GM21390 (cell line): ENCODE measurements around the gene KLF6.

Experiments
- ATAC-seq: cut with Tn5 transposase; IDR thresholded peaks from one replicate; pipeline ENCODE4 v1.9.1; 2021; ENCODE audit not compliant: unreplicated experiment

Gene KLF6

DNA sequence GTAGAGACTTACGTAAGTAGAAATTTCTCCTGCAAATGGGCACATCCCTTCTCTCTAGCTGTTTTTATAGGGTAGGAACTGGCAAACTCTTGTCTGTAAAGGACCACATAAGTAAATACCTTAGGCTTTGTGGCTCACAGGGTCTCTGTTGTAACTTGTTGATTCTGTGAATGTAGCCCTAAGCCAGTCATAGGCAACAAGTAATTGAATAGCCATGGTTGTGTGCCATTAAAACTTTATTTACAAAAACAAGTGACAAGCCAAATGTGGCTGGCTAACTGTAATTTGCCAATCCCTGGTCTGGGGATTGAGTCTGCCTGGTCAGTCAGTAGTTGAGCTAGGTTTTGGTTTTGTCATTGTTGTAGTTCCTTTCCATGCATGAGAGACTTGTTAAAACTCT, 5.3 kb upstream of the KLF6 start:
- ATAC-seq = no peak

GRCh38 chr10:3789621-3790020, 4.6 kb upstream of the KLF6 start:
- ATAC-seq = no peak

GRCh38 chr10:3787816-3788215, 2.8 kb upstream of the KLF6 start:
- no peak for ATAC-seq

- no peak for ATAC-seq
These were observed 2.0 kb upstream of the KLF6 start for GRCh38 chr10:3787016-3787400.

- ATAC-seq = no peak
These were observed 1.4 kb upstream of the KLF6 start for GRCh38 chr10:3786295-3787015.

DNA sequence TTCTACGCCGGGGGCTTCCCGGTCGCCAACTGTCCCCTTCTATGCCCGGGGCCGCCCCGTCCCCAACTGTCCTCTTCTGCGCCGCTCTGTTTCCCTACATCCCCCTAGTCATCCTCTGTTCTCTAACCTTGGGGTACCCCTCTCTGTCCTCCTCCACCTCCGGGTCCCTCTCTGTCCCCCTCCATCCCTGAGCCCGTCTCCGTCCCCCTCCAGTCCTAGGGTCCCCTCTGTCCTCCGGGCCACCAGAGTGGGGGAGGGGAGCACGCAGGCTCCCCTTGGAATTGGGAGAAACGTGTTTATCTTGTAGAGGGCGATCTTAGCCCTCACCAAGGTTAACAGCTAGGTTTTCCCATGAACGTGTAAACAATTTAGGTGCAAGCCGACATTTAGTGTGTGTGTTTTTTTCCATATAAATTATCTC, 852 bp upstream of the KLF6 start:
- ATAC-seq = no peak

DNA sequence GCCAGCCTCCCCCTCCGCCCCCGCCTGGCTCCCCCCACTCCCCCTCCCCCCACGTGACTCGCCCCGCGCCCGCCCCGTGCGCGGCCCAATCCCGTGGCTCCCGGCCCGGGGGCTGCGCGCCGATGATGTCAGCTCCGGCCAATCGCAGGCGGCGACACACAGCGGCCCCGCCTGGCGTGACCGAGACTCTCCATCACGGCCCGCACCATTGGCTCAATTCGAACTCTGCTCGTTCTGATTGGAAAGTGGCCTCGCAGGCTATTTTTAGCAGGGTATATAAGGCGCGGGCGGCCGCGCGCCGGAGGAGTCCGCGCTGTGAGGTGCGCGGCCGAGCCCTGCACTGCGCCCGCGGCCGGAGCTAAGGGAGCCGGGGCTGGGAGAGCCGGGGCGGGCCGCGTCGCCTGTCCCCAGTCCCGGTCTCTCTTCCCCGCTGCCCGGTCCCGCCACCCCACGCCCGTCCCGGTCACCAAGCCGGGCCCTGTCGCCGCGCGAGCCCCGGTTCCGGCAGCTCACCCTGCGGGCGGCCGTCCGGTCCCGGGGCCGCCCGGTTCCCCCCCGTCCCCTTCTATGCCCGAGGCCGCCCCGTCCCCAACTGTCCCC, 342 bp upstream of the KLF6 start:
- ATAC-seq = peak; percentile 75

DNA sequence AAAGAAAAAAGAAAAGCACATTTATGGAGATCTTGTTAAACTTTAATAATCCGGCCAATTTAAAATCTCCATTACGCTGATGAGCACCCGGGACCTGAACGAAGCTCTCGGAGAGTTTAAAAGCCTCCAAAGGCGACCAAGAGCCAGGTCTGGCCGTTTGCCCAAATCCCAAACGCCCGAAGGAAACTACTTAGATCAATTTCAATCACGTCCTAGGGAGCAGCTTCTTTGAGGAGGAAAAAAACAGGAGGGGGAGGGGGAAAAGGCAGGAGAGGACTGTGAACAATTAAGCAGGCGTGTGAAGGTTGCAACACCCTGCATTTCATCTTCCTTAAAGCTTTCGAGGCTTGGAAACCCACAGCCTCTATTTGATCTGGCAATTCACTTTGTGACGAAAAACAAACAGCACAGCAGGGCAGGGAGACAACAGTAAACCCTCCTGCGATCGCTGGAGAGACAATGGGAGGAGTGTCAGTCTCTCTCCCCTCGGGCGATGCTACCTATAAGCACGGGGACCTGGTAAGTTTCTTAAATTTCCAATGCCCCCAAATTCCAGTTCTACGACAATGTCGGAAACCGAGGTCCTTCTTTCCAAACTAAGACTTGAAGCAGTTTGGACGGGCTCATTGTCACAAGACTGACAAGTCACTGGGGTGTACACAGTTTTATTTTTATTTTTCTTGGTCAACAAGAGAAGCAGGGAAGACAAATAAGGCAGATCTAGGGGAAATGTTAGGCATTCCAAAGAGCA, 1.2 kb downstream of the KLF6 start:
- no peak for ATAC-seq

GRCh38 chr10:3783316-3783681, 1.7 kb downstream of the KLF6 start:
- peak; percentile 28 for ATAC-seq

GRCh38 chr10:3782451-3783315, 2.3 kb downstream of the KLF6 start:
- no peak for ATAC-seq

GRCh38 chr10:3782146-3782450, 2.9 kb downstream of the KLF6 start:
- ATAC-seq = no peak

GRCh38 chr10:3781468-3782145, 3.4 kb downstream of the KLF6 start:
- ATAC-seq = no peak

GRCh38 chr10:3780771-3781467, 4.1 kb downstream of the KLF6 start:
- ATAC-seq = no peak

DNA sequence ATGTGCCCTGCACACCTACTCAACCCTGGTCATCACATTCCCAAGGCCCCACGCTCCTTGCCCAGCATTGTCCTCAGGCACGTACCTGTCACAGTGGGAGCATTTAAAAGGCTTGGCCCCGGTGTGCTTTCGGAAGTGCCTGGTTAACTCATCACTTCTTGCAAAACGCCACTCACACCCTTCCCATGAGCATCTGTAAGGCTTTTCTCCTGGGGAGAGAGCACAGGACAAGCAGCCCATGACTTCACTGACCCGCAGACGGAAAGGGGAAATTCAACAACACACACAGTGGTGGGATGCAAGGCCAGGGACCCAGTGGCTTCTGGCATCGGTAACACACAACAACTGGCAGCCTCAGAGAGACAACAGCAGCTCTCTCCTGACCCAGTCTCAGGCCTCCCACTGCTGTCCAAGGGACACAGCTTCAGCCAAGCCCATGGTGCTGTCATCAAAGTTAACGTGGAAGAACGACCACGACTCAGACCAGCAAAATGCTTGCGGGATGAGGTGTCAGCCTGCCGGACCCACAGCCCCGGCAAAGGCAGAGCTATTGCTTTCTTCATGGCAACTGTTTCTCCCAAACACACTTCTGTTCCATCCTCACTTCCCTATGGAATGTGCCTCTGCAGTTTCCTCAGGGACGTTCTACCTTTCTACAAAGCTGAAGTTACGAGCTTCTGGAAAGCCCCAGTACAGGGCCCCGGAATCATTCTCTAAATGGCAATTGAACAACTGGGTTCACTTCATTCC, 4.8 kb downstream of the KLF6 start:
- no peak for ATAC-seq

- no peak for ATAC-seq
These were observed 5.8 kb downstream of the KLF6 start for GRCh38 chr10:3779158-3779741.

DNA sequence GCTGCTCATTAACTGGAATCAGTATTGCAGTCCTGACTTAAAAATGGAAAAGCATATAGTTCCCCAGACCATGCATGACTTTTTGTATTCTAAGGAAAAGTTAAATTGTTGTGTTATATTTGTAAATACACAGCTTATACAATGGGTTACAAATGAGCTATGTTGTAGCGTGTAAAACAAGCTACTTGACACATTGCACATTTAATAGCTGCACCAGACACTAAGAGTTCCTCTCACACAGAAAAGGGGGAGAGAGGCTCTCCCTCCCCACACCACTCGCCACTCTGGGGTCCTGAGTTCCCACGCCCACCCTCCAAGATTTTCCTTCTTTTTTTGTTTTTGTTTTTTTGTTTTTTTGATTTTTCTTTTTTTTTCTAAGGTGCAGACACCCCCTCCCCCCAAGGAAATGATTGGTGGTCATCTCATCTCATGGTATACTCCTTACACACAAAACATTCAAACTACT, 6.3 kb downstream of the KLF6 start:
- no peak for ATAC-seq

- ATAC-seq = no peak
These were observed 6.9 kb downstream of the KLF6 start for GRCh38 chr10:3777981-3778691.

DNA sequence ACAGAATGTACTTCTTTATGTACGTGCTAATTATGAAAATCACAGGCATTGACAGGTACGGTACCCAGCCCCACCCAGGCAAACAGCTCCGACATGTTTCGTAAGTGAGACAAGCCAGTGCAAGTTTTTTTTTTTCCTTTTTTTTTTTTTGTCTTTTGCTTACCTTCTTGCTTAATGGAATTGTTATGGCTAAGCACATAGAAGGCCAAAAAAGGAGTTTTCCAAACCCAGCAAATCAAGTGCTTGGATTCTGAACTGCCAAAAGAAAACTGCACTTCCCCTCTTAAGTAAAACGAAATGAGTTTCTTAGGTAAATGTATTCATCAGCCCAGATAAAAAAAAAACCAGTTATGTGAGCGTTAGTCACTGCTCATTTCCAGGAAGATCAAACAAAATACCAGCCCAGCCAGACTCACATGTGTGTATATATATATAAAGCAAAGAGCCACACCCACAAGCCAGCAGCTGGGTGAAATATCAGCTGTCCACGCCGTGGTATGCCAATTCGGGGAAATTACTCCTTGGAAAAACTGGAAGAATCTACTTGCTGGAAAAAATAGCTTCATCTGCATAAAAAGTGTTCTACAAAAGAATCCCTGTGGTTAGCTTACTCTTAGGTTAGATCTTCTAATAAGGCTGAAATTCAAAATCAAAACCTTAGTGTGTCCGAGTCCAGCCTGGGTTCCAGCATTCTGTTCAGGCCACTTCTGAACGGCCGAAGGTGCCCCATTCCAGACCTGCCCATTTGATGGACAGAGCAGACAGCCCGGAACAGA, 8.0 kb downstream of the KLF6 start:
- no peak for ATAC-seq
